ENCODE data around the gene CYP19A1. TPM values are rescaled to one million over a fixed set of nuclear protein-coding genes. Genes with fewer than 3 reads are reported as not detected.

The CYP19A1 gene
- total and polyA plus RNA-seq, 10 of the 15 experiments (the other 5 are each of a cell fraction or from before 2014, with no cell fraction given), result 0.08 to 1.8 (median 0.70) TPM

DNA sequence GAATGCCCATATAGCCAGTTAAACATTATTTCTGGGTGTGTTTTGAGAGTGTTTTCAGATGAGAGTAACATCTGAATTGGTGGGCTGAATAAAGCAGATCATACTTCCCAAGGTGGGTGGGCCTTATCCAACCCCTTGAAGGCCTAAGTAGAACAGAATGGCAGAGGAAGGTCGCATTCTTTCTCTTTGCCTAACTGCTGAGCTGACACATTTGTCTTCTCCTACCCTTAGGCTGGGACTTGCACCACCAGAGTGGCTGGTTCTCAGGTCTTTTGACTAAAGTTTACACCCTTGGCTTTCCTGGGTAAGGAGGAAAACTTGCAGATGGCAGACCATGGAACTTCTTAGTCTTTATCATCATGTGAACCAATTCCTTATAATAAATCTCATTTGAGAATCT lies 157.9 kb downstream of the CYP19A1 start:
- Histone ChIP-seq H3K4me1 (ENCODE audit: control insufficient read depth, insufficient read depth, low read length) (no peaks in the 10 kb centered on the region), H3K9me3 (replicated peaks; ENCODE audit: control insufficient read depth, insufficient read depth, low read length) (no peaks in the 10 kb centered on the region), H4K20me1 (ENCODE audit: control insufficient read depth, insufficient read depth) (no peaks in the 10 kb centered on the region), H3K4me2 (ENCODE audit: control insufficient read depth, insufficient read depth) (no peak overlapping the region), H3K27me3 (replicated peaks in 1 of 2; ENCODE audit: control insufficient read depth in 2 of 2, insufficient read depth in 2 of 2, low read length in 1 of 2) (peaks cover 0 to 3% of the 10 kb centered on the region in 2 experiments; a peak in 1 of 4 replicates), H3K4me3 (no peak overlapping the region), H3K27ac (ENCODE audit: control insufficient read depth, insufficient read depth) (no peak overlapping the region), H3K36me3 (ENCODE audit: control insufficient read depth in 2 of 2, insufficient read depth in 2 of 2, low read length in 1 of 2) (no peaks in the 10 kb centered on the region), H3K9ac (ENCODE audit: control insufficient read depth, insufficient read depth, low read length) (no peak overlapping the region), H3K79me2 (ENCODE audit: control insufficient read depth, insufficient read depth, low read length) (no peaks in the 10 kb centered on the region), H2AFZ (ENCODE audit: control insufficient read depth, low read depth, low read length) (no peak overlapping the region)
- CTCF ChIA-PET, result no interaction called here
- RAD21 ChIA-PET (ENCODE audit: unreplicated experiment), result no interaction called here
- no peak for TF ChIP-seq NR2C2 (IDR thresholded peaks at IDR 0.05; ENCODE audit: borderline replicate concordance, control insufficient read depth, insufficient read length, low read depth)
- no peak for TF ChIP-seq ATF7 (IDR thresholded peaks at IDR 0.05; ENCODE audit: low read depth)
- TF ChIP-seq ESRRA (IDR thresholded peaks at IDR 0.05; ENCODE audit: low read length), result no peak
- TF ChIP-seq, protein P1, sequence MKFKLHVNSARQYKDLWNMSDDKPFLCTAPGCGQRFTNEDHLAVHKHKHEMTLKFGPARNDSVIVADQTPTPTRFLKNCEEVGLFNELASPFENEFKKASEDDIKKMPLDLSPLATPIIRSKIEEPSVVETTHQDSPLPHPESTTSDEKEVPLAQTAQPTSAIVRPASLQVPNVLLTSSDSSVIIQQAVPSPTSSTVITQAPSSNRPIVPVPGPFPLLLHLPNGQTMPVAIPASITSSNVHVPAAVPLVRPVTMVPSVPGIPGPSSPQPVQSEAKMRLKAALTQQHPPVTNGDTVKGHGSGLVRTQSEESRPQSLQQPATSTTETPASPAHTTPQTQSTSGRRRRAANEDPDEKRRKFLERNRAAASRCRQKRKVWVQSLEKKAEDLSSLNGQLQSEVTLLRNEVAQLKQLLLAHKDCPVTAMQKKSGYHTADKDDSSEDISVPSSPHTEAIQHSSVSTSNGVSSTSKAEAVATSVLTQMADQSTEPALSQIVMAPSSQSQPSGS (IDR thresholded peaks at IDR 0.05; ENCODE audit: low read length), result no peak
- no peak for TF ChIP-seq SPI1 (IDR thresholded peaks at IDR 0.05; ENCODE audit: borderline replicate concordance, insufficient read depth, low read depth, low read length)
- TF ChIP-seq SMARCA5 (IDR thresholded peaks at IDR 0.05), result no peak
- TF ChIP-seq PAX5 (IDR thresholded peaks at IDR 0.05; ENCODE audit: borderline replicate concordance, low read depth, low read length), result no peak
- no peak for TF ChIP-seq CHD1 (IDR thresholded peaks at IDR 0.05; ENCODE audit: low read depth, low read length)
- TF ChIP-seq CEBPB (IDR thresholded peaks at IDR 0.05; ENCODE audit: borderline replicate concordance in 1 of 2, low read depth in 2 of 2, low read length in 2 of 2), result no peak
- DNase-seq (ENCODE audit: low read depth, low spot score), result no peak
- POLR2A ChIA-PET, result no interaction called here
- no peak for ATAC-seq
- BruUV-seq (replicated peaks), result no TSS peak
- 0% methylated on average over 1 of the region's 1 CpG for WGBS (ENCODE audit: insufficient coverage, insufficient replicate concordance, low lambda C conversion rate, missing lambda C conversion rate)
- in situ Hi-C loops (cut with MboI) (no loop called here), intact Hi-C loops (cut with micrococcal nuclease; ENCODE audit: unreplicated experiment) (no loop called here)
- no peak for FAIRE-seq
- SMC1A ChIA-PET (ENCODE audit: uncharacterized antibody, unreplicated experiment), result interaction anchor here (0.8 kb wide), 1 partner anchor 172 kb away, joined by 3 read pairs; no protein-coding TSS in a partner anchor
